Measurements from ENCODE around the gene PTPRK.

PTPRK gene

GRCh38 chr6:127920804-127921203 is 599.6 kb downstream of the PTPRK start:
- no peak for DNase-seq (ENCODE audit: low spot score)
